Measurements from ENCODE around the gene HMCN2. TPM values are rescaled to one million over a fixed set of nuclear protein-coding genes. Genes with fewer than 3 reads are reported as not detected.

Gene HMCN2
- total RNA-seq, 1 donor = under 0.01 TPM

- H3K36me3 ChIP-seq (ENCODE audit: insufficient read depth, low read length) = no peaks in the 10 kb centered on the region
- no peak overlapping the region for H3K4me2 ChIP-seq (ENCODE audit: insufficient read depth, low read length)
- H3K9me3 ChIP-seq (ENCODE audit: low read depth, low read length) = no peaks in the 10 kb centered on the region
- H3K27me3 ChIP-seq (ENCODE audit: insufficient read depth, low read length) = peaks cover 6% of the 10 kb centered on the region
- DNase-seq (ENCODE audit: insufficient read length, low spot score, missing footprints) = no peak
- H4K20me1 ChIP-seq (ENCODE audit: insufficient read depth, low read length) = no peaks in the 10 kb centered on the region
- no peak overlapping the region for H3K27ac ChIP-seq (ENCODE audit: low read depth, low read length)
- no peak overlapping the region for H3K4me3 ChIP-seq (ENCODE audit: insufficient read depth, low read length)
- no peak for TF ChIP-seq CTCF (IDR thresholded peaks at IDR 0.05; ENCODE audit: extremely low read depth, low read depth, low read length)
- H2AFZ ChIP-seq (ENCODE audit: low read length) = no peak overlapping the region
- H3K4me1 ChIP-seq (ENCODE audit: insufficient read depth, low read length) = no peaks in the 10 kb centered on the region
- no peaks in the 10 kb centered on the region for H3K79me2 ChIP-seq (ENCODE audit: insufficient read depth, low read length)
Observed at GRCh38 chr9:130356033-130356432, 90.5 kb downstream of the HMCN2 start.

GRCh38 chr9:130356877-130357584 is 91.5 kb downstream of the HMCN2 start:
- H3K27me3 ChIP-seq (ENCODE audit: insufficient read depth, low read length) = peaks cover 8% of the 10 kb centered on the region

GRCh38 chr9:130358928-130359327 is 93.4 kb downstream of the HMCN2 start:
- Histone ChIP-seq H3K27ac (ENCODE audit: low read depth, low read length) (no peak overlapping the region), H3K36me3 (ENCODE audit: insufficient read depth, low read length) (no peaks in the 10 kb centered on the region), H3K4me1 (ENCODE audit: insufficient read depth, low read length) (no peaks in the 10 kb centered on the region), H3K79me2 (ENCODE audit: insufficient read depth, low read length) (no peaks in the 10 kb centered on the region), H3K4me3 (ENCODE audit: insufficient read depth, low read length) (no peak overlapping the region), H2AFZ (ENCODE audit: low read length) (no peak overlapping the region), H4K20me1 (ENCODE audit: insufficient read depth, low read length) (no peaks in the 10 kb centered on the region), H3K27me3 (ENCODE audit: insufficient read depth, low read length) (peaks cover 5% of the 10 kb centered on the region), H3K4me2 (ENCODE audit: insufficient read depth, low read length) (no peak overlapping the region), H3K9me3 (ENCODE audit: low read depth, low read length) (no peaks in the 10 kb centered on the region)
- DNase-seq (ENCODE audit: insufficient read length, low spot score, missing footprints) = no peak
- no peak for TF ChIP-seq CTCF (IDR thresholded peaks at IDR 0.05; ENCODE audit: extremely low read depth, low read depth, low read length)

More at GRCh38 chr9:130356877-130357584, 91.5 kb downstream of the HMCN2 start:
- DNase-seq (ENCODE audit: insufficient read length, low spot score, missing footprints) = no peak
- H3K4me3 ChIP-seq (ENCODE audit: insufficient read depth, low read length) = no peak overlapping the region
- H2AFZ ChIP-seq (ENCODE audit: low read length) = no peak overlapping the region
- H4K20me1 ChIP-seq (ENCODE audit: insufficient read depth, low read length) = no peaks in the 10 kb centered on the region
- no peak for TF ChIP-seq CTCF (IDR thresholded peaks at IDR 0.05; ENCODE audit: extremely low read depth, low read depth, low read length)
- no peaks in the 10 kb centered on the region for H3K4me1 ChIP-seq (ENCODE audit: insufficient read depth, low read length)
- no peaks in the 10 kb centered on the region for H3K79me2 ChIP-seq (ENCODE audit: insufficient read depth, low read length)
- H3K4me2 ChIP-seq (ENCODE audit: insufficient read depth, low read length) = no peak overlapping the region
- H3K36me3 ChIP-seq (ENCODE audit: insufficient read depth, low read length) = no peaks in the 10 kb centered on the region
- H3K9me3 ChIP-seq (ENCODE audit: low read depth, low read length) = no peaks in the 10 kb centered on the region
- no peak overlapping the region for H3K27ac ChIP-seq (ENCODE audit: low read depth, low read length)

- no peaks in the 10 kb centered on the region for H3K9me3 ChIP-seq (ENCODE audit: low read depth, low read length)
- H3K79me2 ChIP-seq (ENCODE audit: insufficient read depth, low read length) = no peaks in the 10 kb centered on the region
- H3K27me3 ChIP-seq (ENCODE audit: insufficient read depth, low read length) = peaks cover 5% of the 10 kb centered on the region
- no peaks in the 10 kb centered on the region for H3K36me3 ChIP-seq (ENCODE audit: insufficient read depth, low read length)
- H2AFZ ChIP-seq (ENCODE audit: low read length) = no peak overlapping the region
- H3K4me2 ChIP-seq (ENCODE audit: insufficient read depth, low read length) = no peak overlapping the region
- H3K4me1 ChIP-seq (ENCODE audit: insufficient read depth, low read length) = no peaks in the 10 kb centered on the region
- no peak overlapping the region for H3K27ac ChIP-seq (ENCODE audit: low read depth, low read length)
- H4K20me1 ChIP-seq (ENCODE audit: insufficient read depth, low read length) = no peaks in the 10 kb centered on the region
- no peak for TF ChIP-seq CTCF (IDR thresholded peaks at IDR 0.05; ENCODE audit: extremely low read depth, low read depth, low read length)
- DNase-seq (ENCODE audit: insufficient read length, low spot score, missing footprints) = no peak
- H3K4me3 ChIP-seq (ENCODE audit: insufficient read depth, low read length) = no peak overlapping the region
Observed at GRCh38 chr9:130359819-130360218, 94.3 kb downstream of the HMCN2 start.
